ENCODE measurements around the gene KCNJ8. TPM values are rescaled to one million over a fixed set of nuclear protein-coding genes. Genes with fewer than 3 reads are reported as not detected.
"Not testable (repeated sequence)": the region's sequence is repeated elsewhere in the genome, so short reads cannot be mapped to it uniquely, and the experiment has no call there.

The KCNJ8 gene
- total RNA-seq, 2 donors from 2014 or later: 15.2 to 26.2 TPM

- H3K27me3 ChIP-seq: no peaks in the 10 kb centered on the region
- no peak overlapping the region for H3K4me3 ChIP-seq
- DNase-seq: no peak
- intact Hi-C loops (cut with DNase I): no loop called here
- ATAC-seq: no peak
- H3K27ac ChIP-seq: no peak overlapping the region
- 74 to 79% methylated on average over 1 of the region's 1 CpG for WGBS, 2 donors
- H3K9me3 ChIP-seq: no peaks in the 10 kb centered on the region
- TF ChIP-seq POLR2A (IDR thresholded peaks at IDR 0.05): no peak
- no peak for TF ChIP-seq CTCF (IDR thresholded peaks at IDR 0.05)
- H3K36me3 ChIP-seq (replicated peaks in 1 of 2; ENCODE audit: insufficient read depth in 1 of 2, low read depth in 2 of 2): no peaks in the 10 kb centered on the region
- peaks cover 25% of the 10 kb centered on the region for H3K4me1 ChIP-seq
Observed at GRCh38 chr12:21797539-21797938, 23.0 kb upstream of the KCNJ8 start.

DNA sequence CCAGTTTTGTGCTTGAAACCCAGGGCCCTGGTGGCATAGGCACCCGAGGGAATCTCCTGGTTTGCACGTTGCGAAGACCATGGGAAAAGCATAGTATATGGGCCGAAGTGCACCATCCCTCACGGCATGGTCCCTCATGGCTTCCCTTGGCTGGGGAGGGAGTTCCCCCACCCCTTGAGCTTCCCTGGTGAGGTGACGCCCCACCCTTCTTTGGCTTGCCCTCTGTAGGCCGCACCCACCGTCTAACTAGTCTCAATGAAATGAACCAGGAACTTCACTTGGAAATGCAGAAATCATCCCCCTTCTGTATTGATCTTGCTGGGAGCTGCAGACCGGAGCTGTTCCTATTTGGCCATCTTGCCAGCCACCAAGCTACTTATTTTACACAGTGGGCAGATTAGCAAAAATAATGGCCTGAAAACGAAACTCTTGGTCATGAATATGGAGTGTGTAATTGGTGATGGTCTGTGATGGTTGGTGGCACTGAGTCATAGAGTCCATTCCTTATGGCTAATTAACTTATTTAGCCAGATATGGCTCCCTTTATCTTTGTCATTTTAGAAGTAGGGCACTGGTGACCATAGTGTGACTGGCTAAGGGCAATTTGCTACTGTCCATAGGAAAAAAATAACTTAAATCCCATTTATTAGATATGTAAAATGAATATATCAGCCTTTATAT lies 21.3 kb upstream of the KCNJ8 start:
- Histone ChIP-seq H3K4me1 (peaks cover 12% of the 10 kb centered on the region), H3K27ac (no peak overlapping the region), H3K36me3 (replicated peaks in 1 of 2; ENCODE audit: insufficient read depth in 1 of 2, low read depth in 2 of 2) (no peaks in the 10 kb centered on the region), H3K4me3 (no peak overlapping the region), H3K9me3 (no peaks in the 10 kb centered on the region), H3K27me3 (no peaks in the 10 kb centered on the region)
- DNase-seq: no peak
- ATAC-seq: no peak
- TF ChIP-seq POLR2A (IDR thresholded peaks at IDR 0.05): no peak
- no peak for TF ChIP-seq CTCF (IDR thresholded peaks at IDR 0.05)
- 93 to 98% methylated on average over 10 of the region's 10 CpGs for WGBS, 2 donors
- intact Hi-C loops (cut with DNase I): no loop called here

DNA sequence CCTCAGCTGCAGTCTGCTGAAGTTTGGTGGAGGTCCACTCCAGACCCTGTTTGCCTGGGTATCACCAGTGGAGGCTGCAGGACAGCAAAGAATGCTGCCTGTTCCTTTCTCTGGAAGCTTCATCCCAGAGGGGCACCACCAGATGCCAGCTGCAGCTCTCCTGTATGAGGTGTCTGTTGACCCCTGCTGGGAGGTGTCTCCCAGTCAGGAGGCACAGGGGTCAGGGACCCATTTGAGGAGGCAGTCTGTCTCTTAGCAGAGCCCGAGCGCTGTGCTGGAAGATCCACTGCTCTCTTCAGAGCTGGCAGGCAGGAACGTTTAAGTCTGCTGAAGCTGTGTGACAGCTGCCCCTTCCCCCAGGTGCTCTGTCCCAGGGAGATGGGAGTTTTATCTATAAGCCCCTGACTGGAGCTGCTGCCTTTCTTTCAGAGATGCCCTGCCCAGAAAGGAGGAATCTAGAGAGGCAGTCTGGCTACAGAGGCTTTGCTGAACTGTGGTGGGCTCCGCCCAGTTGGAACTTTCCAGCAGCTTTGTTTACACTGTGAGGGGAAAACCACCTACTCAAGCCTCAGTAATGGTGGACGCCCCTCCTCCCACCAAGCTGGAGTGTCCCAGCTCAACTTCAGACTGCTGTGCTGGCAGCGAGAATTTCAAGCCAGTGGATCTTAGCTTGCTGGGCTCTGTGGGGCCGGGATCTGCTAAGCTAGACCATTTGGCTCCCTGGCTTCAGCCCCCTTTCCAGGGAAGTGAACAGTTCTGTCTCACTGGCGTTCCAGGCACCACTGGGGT lies 20.5 kb upstream of the KCNJ8 start:
- H3K36me3 ChIP-seq (replicated peaks in 1 of 2; ENCODE audit: insufficient read depth in 1 of 2, low read depth in 2 of 2); H3K27ac ChIP-seq; H3K27me3 ChIP-seq; intact Hi-C loops (cut with DNase I); H3K9me3 ChIP-seq; H3K4me3 ChIP-seq; H3K4me1 ChIP-seq; ATAC-seq: not testable (repeated sequence)
- peak in 1 of 4 donors; percentile 9 for DNase-seq
- WGBS, 2 donors: 79 to 97% methylated on average over 4 to 8 of the region's 8 CpGs

- H3K27me3 ChIP-seq; ATAC-seq; DNase-seq; intact Hi-C loops (cut with DNase I); H3K4me3 ChIP-seq; H3K27ac ChIP-seq; H3K9me3 ChIP-seq; H3K36me3 ChIP-seq (replicated peaks in 1 of 2; ENCODE audit: insufficient read depth in 1 of 2, low read depth in 2 of 2): not testable (repeated sequence)
- 88 to 89% methylated on average over 4 of the region's 4 CpGs for WGBS, 2 donors
- H3K4me1 ChIP-seq: peaks cover 28% of the 10 kb centered on the region
Observed at GRCh38 chr12:21789687-21790086, 15.2 kb upstream of the KCNJ8 start.

DNA sequence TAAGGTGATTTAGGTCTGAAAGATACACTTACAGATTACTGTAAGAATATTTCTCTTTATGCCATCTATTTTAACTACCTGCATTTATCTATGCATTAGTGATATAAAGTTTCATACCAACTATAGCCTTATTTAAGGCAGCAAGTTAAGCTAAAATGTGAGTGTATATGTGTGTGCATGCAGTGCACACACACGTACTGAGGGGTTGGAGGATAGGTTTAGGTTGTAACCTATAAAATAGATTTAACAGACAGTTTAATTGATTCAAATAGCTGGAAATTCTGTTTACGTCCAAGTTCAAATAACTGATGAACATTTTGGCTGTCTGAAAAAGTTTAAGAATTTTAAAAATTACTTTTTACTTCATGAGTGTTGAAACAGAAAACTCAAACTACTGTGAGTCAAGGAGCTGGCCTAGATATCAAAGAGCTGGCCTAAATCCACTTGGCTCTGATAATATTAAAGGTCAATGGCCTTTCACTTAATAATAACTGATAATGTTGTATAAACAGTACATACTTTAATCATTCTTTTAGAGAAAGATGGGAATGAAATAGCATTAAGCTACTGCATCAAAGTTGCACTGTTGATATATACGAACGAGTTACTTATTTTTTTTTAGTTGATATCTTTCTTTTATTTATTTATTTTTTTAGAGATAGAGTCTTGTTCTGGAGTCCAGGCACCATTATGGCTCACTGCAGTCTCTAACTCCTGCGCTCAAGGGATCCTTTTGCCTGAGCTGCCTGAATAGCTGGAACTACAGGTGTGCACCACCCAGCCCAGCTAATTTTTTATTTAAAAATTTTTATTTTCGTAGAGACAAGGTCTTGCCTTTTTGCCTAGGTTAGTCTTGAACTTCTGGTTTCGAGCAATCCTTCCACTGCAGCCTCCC lies 13.8 kb upstream of the KCNJ8 start:
- Histone ChIP-seq H3K27ac (peak overlapping the region in 3 of 4 donors; percentile 5 to 48 (median 26)), H3K4me1 (peaks cover 28% of the 10 kb centered on the region), H3K9me3 (no peaks in the 10 kb centered on the region), H3K36me3 (replicated peaks in 1 of 2; ENCODE audit: insufficient read depth in 1 of 2, low read depth in 2 of 2) (no peaks in the 10 kb centered on the region), H3K4me3 (no peak overlapping the region), H3K27me3 (no peaks in the 10 kb centered on the region)
- peak; percentile 93 for ATAC-seq
- TF ChIP-seq CTCF (IDR thresholded peaks at IDR 0.05): no peak
- 38 to 44% methylated on average over 7 of the region's 7 CpGs for WGBS, 2 donors
- DNase-seq: peak; percentile 36 to 69 (median 52)
- intact Hi-C loops (cut with DNase I): no loop called here
